IMR-90 (cell line): ENCODE results near the gene INCA1. TPM values are rescaled to one million over a fixed set of nuclear protein-coding genes. Genes with fewer than 3 reads are reported as not detected.

Experiments
- ATAC-seq: fragments of 200-7000 bp; cut with Tn5 transposase; 2 replicates; pipeline ENCODE4 v1.9.1; 2020; ENCODE audit warnings: low read depth, mild to moderate bottlenecking, moderate library complexity
- BruUV-seq: library from RNA; stranded (reverse); fragments of 400-500 nt; replicated peaks from 2 replicates; lab custom pipeline; 2021; lab: Mats Ljungman, UMichigan
- CTCF ChIA-PET: fragments of 300-600 bp; formaldehyde crosslinking; extraction: SDS; loops from one replicate; lab custom pipeline; 2021; ENCODE audit warnings: antibody characterized with exemption; lab: Yijun Ruan, JAX
- POLR2A ChIA-PET: fragments of 300-600 bp; sonication (Branson Sonifier 250); formaldehyde crosslinking; loops from one replicate; lab custom pipeline; 2022; ENCODE audit warnings: antibody characterized with exemption; ENCODE audit not compliant: unreplicated experiment; lab: Charles Lee
- DNase-seq: peaks from one replicate; pipeline ENCODE4 v3.0.0; 2013
- H2AFZ ChIP-seq: replicated peaks from 2 replicates; pipeline ENCODE3; 2013; ENCODE audit warnings: low read length, mild to moderate bottlenecking; ENCODE audit not compliant: poor library complexity
- H2AK5ac ChIP-seq: 2 replicates; pipeline ENCODE4 v1.6.1; 2013; ENCODE audit warnings: low read depth, low read length, inconsistent platforms
- H2AK9ac ChIP-seq: replicated peaks from 2 replicates; pipeline ENCODE3; 2013; ENCODE audit warnings: mild to moderate bottlenecking, low read depth, low read length, moderate library complexity; ENCODE audit not compliant: poor library complexity
- H2BK120ac ChIP-seq: 2 replicates; pipeline ENCODE4 v1.6.1; 2013; ENCODE audit warnings: low read depth, low read length, inconsistent platforms
- H2BK15ac ChIP-seq: 3 replicates; pipeline ENCODE4 v1.6.1; 2013; ENCODE audit warnings: low read depth, low read length, inconsistent platforms
- H2BK20ac ChIP-seq: 2 replicates; pipeline ENCODE4 v1.6.1; 2013; ENCODE audit warnings: low read depth, mild to moderate bottlenecking, inconsistent platforms, low read length, moderate library complexity
- H2BK5ac ChIP-seq: 2 replicates; pipeline ENCODE4 v1.6.1; 2013; ENCODE audit warnings: mild to moderate bottlenecking, low read depth, low read length, inconsistent platforms; ENCODE audit not compliant: poor library complexity, severe bottlenecking
- H3K14ac ChIP-seq: replicated peaks from 2 replicates; pipeline ENCODE4 v1.6.1; 2013; ENCODE audit warnings: low read depth, low read length, inconsistent platforms
- H3K18ac ChIP-seq: 2 replicates; pipeline ENCODE4 v1.6.1; 2013; ENCODE audit warnings: low read depth, low read length, control low read depth
- H3K23ac ChIP-seq: 2 replicates; pipeline ENCODE4 v1.6.1; 2013; ENCODE audit warnings: low read depth, low read length, inconsistent platforms
- H3K27ac ChIP-seq: 2 replicates; pipeline ENCODE4 v1.5.1; 2013; ENCODE audit warnings: mild to moderate bottlenecking, control low read depth, low read length; ENCODE audit not compliant: insufficient read depth
- H3K27me3 ChIP-seq: 2 replicates; pipeline ENCODE4 v1.6.1; 2013; ENCODE audit warnings: low read length; ENCODE audit not compliant: control insufficient read depth, insufficient read depth
- H3K36me3 ChIP-seq: 2 replicates; pipeline ENCODE4 v1.6.1; 2013; ENCODE audit warnings: low read length, mixed read lengths; ENCODE audit not compliant: control insufficient read depth, insufficient read depth
- H3K4ac ChIP-seq: 2 replicates; pipeline ENCODE4 v1.6.1; 2013; ENCODE audit warnings: low read depth, low read length, inconsistent platforms
- H3K4me1 ChIP-seq: 2 replicates; pipeline ENCODE4 v1.6.1; 2013; ENCODE audit warnings: low read length, mixed read lengths; ENCODE audit not compliant: control insufficient read depth, insufficient read depth
- H3K4me2 ChIP-seq: 2 replicates; pipeline ENCODE4 v1.6.1; 2013; ENCODE audit warnings: low read depth, mild to moderate bottlenecking, control low read depth, low read length, moderate library complexity
- H3K4me3 ChIP-seq: 2 replicates; pipeline ENCODE4 v1.5.1; 2013; ENCODE audit warnings: low read depth, mild to moderate bottlenecking, control low read depth, low read length, moderate library complexity; ENCODE audit not compliant: insufficient read depth
- H3K56ac ChIP-seq: 2 replicates; pipeline ENCODE4 v1.6.1; 2013; ENCODE audit warnings: low read length, inconsistent platforms; ENCODE audit not compliant: insufficient read depth; ENCODE audit errors: extremely low read depth
- H3K79me1 ChIP-seq, 2 experiments: 2 replicates each; pipeline ENCODE4 v1.6.1; 2013; ENCODE audit warnings: low read length in 2 of 2, inconsistent platforms in 1 of 2, low read depth in 1 of 2
- H3K9ac ChIP-seq: 2 replicates; pipeline ENCODE4 v1.6.1; 2013; ENCODE audit warnings: low read depth, low read length, control low read depth
- H3K9me1 ChIP-seq: 2 replicates; pipeline ENCODE4 v1.6.1; 2013; ENCODE audit warnings: low read length, inconsistent platforms; ENCODE audit not compliant: insufficient read depth
- H3K9me3 ChIP-seq: 2 replicates; pipeline ENCODE4 v1.6.1; 2013; ENCODE audit warnings: low read length; ENCODE audit not compliant: control insufficient read depth, insufficient read depth
- H4K20me1 ChIP-seq: 2 replicates; pipeline ENCODE4 v1.6.1; 2013; ENCODE audit warnings: low read length, inconsistent platforms; ENCODE audit not compliant: insufficient read depth
- H4K5ac ChIP-seq: 2 replicates; pipeline ENCODE4 v1.6.1; 2013; ENCODE audit warnings: mild to moderate bottlenecking, low read depth, low read length, control low read depth
- H4K8ac ChIP-seq, 2 experiments: 2 replicates each; pipeline ENCODE4 v1.6.1; 2013; ENCODE audit warnings: low read depth in 2 of 2, low read length in 2 of 2, control low read depth in 1 of 2, inconsistent platforms in 1 of 2
- H4K91ac ChIP-seq: 2 replicates; pipeline ENCODE4 v1.6.1; 2013; ENCODE audit warnings: low read depth, low read length, inconsistent platforms; ENCODE audit not compliant: insufficient read depth
- BHLHE40 ChIP-seq: fragments of 150-350 bp; IDR thresholded peaks from 2 replicates; pipeline ENCODE4 v1.6.1; 2016; ENCODE audit warnings: mild to moderate bottlenecking, low read depth, low read length
- CEBPB ChIP-seq: IDR thresholded peaks from 2 replicates; pipeline ENCODE4 v1.6.1; 2012; ENCODE audit warnings: low read depth, low read length, improper control_type of control experiment
- FOS ChIP-seq: fragments of 150-350 bp; IDR thresholded peaks from 2 replicates; pipeline ENCODE4 v1.6.1; 2016; ENCODE audit warnings: low read depth, low read length
- MAZ ChIP-seq: IDR thresholded peaks from 2 replicates; pipeline ENCODE4 v1.6.1; 2012; ENCODE audit warnings: low read depth, mild to moderate bottlenecking, low read length, improper control_type of control experiment, moderate library complexity, borderline replicate concordance
- MXI1 ChIP-seq: IDR thresholded peaks from 2 replicates; pipeline ENCODE4 v1.6.1; 2012; ENCODE audit warnings: low read depth, mild to moderate bottlenecking, low read length, moderate library complexity, borderline replicate concordance
- NFE2L2 ChIP-seq: fragments of 150-350 bp; IDR thresholded peaks from 2 replicates; pipeline ENCODE4 v1.6.1; 2016; ENCODE audit warnings: low read depth, mild to moderate bottlenecking, low read length
- WGBS, 2 experiments: methylation state at CpG; one replicate each; pipeline versions ENCODE4 v1.1.5 to v1.1.7; 2013; ENCODE audit warnings: missing lambda C conversion rate in 2 of 2; ENCODE audit not compliant: insufficient read length in 1 of 2; ENCODE audit errors: extremely low coverage in 2 of 2; 5-methylcytosine and 5-hydroxymethylcytosine counted together
- dilution Hi-C: fragments of 300-500 bp; cut with HindIII; formaldehyde crosslinking; loops from one replicate; pipeline ENCODE4 v1.14.3; 2018; ENCODE audit warnings: low sequenced_read_pairs; ENCODE audit not compliant: unreplicated experiment
- in situ Hi-C: fragments of 300-500 bp; cut with MboI; formaldehyde crosslinking; loops from 3 replicates; pipeline ENCODE4 v1.14.3; 2019; ENCODE audit warnings: low sequenced_read_pairs, inconsistent platforms, mixed read lengths
- intact Hi-C: fragments of 100-400 bp; cut with micrococcal nuclease; formaldehyde crosslinking; loops from 2 replicates; pipeline ENCODE4 v1.10.0; 2022
- polyA plus RNA-seq, 3 experiments: library from polyadenylated mRNA; depleted of rRNA; stranded (reverse); fragments of >200 nt; gene quantifications; 2 replicates each; pipeline ENCODE4 v1.2.3, GENCODE V29; 2012; ENCODE audit warnings: low replicate concordance in 1 of 3
- total RNA-seq: library from RNA; depleted of rRNA; stranded (reverse); fragments of >200 nt; gene quantifications from 2 replicates; pipeline ENCODE4 v1.2.3, GENCODE V29; 2012

Gene INCA1
- total and polyA plus RNA-seq, 2 of the 4 experiments (the other 2 are of a cell fraction) = 0.18 to 0.51 TPM

DNA sequence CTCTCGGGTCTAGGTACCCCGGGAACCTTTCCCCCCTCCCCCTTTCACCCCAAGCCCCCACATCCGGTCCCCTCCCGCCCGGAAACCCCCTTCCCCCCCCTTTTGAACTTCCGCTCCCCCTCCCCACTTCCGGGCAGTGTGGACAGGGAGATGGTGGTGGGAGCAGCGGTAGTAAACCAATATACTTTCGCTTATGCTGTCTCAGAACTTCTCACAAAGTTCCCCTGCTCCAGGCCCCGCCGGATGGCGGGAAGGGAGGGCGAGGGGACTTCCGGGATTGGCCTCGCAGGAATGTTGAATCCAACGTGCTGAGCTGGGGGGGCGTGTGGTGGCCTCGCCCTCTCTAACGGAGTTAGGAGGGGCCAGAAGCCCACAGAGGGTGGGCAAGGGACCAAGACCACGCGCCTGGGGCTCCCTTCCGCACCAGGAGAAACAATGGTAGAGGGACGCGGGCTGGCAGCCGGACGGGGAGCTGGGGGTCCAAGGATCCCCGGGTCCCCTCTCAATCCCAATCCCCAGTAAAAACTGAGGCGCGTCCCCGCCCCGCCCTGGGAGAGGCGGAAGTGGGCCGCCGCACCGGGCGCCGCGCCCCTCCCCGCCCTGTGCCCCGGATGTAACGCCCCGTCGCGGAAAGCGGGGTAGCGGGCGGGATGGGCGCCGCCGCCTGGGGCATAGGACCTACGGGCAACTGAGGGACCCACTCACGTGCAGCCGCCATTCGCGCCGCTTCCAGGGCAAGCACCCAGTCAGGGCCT is 49.7 kb downstream of the INCA1 start:
- peak overlapping the region; percentile 82 for H3K18ac ChIP-seq
- CTCF ChIA-PET = no interaction called here
- no peaks in the 10 kb centered on the region for H3K27me3 ChIP-seq
- DNase-seq = peak; percentile 53
- 0% methylated on average over 4 of the region's 56 CpGs; no CpG with 5 or more reads in 1 of the 2 experiments for WGBS, 2 experiments
- peak overlapping the region; percentile 76; the same call in 1 of the 2 replicates for H2BK120ac ChIP-seq
- H4K5ac ChIP-seq = peak overlapping the region; percentile 81
- no peak overlapping the region for H2BK20ac ChIP-seq
- H2AK9ac ChIP-seq = peak overlapping the region; percentile 100
- peak overlapping the region; percentile 78 for H3K4me2 ChIP-seq
- ATAC-seq = peak; percentile 5
- peaks cover 59% of the 10 kb centered on the region for H4K20me1 ChIP-seq
- peak overlapping the region; percentile 95 for H4K91ac ChIP-seq
- peak overlapping the region; percentile 29 for H2AFZ ChIP-seq
- POLR2A ChIA-PET = interaction anchor here (1.0 to 3.5 kb wide), 3 partner anchors 19 to 83 kb away, joined by 6 to 19 read pairs (median 11); partner anchors contain the start of genes KIF1C and SPAG7
- peaks cover 14 to 47% of the 10 kb centered on the region in 2 experiments; a peak in 3 of 4 replicates for H3K79me1 ChIP-seq
- in situ Hi-C loops = no loop called here
- no peaks in the 10 kb centered on the region for H3K9me3 ChIP-seq
- H3K27ac ChIP-seq = peak overlapping the region; percentile 96
- H3K9me1 ChIP-seq = peaks cover 19% of the 10 kb centered on the region; the same call in 1 of the 2 replicates
- intact Hi-C loops = loop anchor here (1.0 kb wide), 2 partner anchors 20 to 40 kb away; partner anchors contain the start of genes CAMTA2 and SPAG7
- peak overlapping the region; percentile 97 for H3K9ac ChIP-seq
- H3K23ac ChIP-seq = peak overlapping the region; percentile 75
- peaks cover 25% of the 10 kb centered on the region for H3K4me1 ChIP-seq
- TF ChIP-seq CEBPB (no peak), FOS (no peak), BHLHE40 (peak; percentile 53; the same call in 1 of the 2 replicates), MAZ (peak; percentile 37; the same call in 1 of the 2 replicates), NFE2L2 (no peak), MXI1 (peak; percentile 81)
- H3K4ac ChIP-seq = peak overlapping the region; percentile 99
- H4K8ac ChIP-seq = peak overlapping the region; percentile 95
- peak overlapping the region; percentile 98 for H3K4me3 ChIP-seq
- H2BK5ac ChIP-seq = peak overlapping the region; percentile 98
- no TSS peak for BruUV-seq
- peak overlapping the region; percentile 100 for H3K14ac ChIP-seq
- H3K36me3 ChIP-seq = peaks cover 38% of the 10 kb centered on the region
- peak overlapping the region; percentile 94 for H3K56ac ChIP-seq
- dilution Hi-C loops = no loop called here
- H2AK5ac ChIP-seq = peak overlapping the region; percentile 99
- no peak overlapping the region for H2BK15ac ChIP-seq
